GM12872 (cell line): ENCODE data around the gene KLRF1.

Experiments
- CTCF ChIP-seq: IDR thresholded peaks from 3 replicates; pipeline ENCODE4 v1.5.1; 2011; ENCODE audit warnings: low read depth, mild to moderate bottlenecking, low read length, moderate library complexity; ENCODE audit not compliant: insufficient read depth

Gene KLRF1

DNA sequence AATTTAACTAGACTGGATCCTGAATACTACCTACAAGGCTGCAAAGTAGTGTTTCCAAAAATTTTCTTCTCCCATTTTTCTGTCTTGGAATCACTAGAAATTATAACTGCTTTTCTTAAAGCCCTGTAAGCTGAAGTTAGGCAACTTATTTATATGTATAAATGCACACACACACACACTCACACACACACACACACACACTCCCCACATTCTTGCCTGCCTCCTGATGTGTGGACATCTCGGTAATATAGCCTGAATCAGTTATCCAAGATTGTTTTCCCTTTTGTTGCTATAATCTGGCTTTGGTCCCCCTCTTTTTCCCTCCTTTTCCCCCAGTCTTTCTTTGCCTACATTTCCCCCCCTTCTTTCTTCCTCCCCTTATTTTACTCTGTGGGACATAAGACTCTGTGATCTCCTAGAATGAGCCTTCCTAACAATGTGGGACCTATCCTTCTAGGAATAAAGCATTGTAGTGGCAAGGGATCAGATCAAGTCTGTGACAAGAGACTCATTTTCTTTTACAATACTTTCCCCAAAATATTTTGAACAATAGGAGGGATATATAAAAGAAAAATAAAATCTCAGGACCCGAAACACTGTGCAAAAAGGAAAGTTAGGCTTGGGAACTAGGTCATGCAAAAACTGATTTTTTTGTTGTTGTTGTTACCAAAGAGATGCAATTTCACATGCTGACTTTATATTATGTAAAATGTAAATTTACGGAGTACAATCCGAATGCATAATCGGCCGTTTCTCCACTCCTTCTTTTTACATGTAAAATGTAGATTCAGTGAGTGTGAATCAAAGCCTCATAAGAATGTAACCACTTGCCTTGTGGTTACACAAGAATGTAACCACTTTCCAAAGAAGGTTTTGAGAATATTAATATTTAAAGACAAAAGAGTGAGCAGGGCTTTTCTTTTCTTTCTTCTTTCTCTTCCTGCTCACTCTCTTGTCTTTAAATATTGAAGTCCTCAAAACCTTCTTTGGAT lies 40.3 kb upstream of the KLRF1 start:
- no peak for TF ChIP-seq CTCF

GRCh38 chr12:9792185-9792900 lies 34.9 kb upstream of the KLRF1 start:
- TF ChIP-seq CTCF = no peak

- TF ChIP-seq CTCF = no peak
These were observed 34.2 kb upstream of the KLRF1 start for GRCh38 chr12:9792961-9793617.

GRCh38 chr12:9793779-9794395 lies 33.4 kb upstream of the KLRF1 start:
- no peak for TF ChIP-seq CTCF

DNA sequence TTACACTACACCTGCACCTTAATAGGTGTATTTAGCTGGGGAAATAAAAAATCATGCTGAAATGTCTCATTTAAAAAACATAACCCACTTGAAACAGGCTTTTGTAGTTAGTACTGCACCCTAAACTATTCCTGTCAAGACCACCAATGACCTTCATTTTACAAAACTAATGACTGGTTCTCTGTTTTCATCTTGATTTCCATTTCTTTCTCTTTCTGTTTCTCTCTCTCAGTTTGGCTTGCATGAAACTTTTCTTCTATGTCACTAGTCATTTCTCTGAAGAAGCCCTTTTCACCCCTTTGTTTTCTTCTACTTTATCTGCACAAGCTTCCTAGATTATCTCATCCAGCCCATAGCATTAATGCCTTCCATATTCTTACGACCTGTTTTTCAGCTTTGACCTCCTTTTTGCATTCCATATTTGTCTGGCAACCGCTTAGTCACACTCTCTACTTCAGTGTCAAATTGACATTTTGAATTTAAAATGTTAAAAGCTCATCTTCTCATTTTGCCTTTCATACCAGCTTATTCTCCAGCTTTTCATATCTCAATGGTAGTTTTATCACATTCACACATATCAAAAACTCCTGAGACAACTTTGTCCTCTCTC lies 32.7 kb upstream of the KLRF1 start:
- no peak for TF ChIP-seq CTCF

DNA sequence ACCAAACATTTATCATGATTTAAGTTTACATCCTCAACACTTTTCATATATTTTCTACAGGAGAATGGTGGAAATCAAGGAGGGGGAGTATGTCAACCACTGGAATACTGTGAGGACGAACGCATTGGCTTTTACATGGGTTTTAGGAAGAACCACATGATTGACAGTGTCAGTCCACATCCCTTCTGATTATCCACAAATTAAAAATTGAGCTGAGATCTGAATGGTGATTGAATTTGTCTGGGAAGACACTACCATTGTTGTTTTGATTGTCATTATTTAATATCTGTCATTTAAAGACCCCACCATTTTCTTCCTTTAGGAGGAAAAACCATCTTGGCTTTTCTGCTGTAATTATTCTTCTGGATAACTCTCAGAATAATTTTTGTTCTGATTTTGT lies 31.3 kb upstream of the KLRF1 start:
- TF ChIP-seq CTCF = no peak
